Measurements from ENCODE around the gene PPM1F.

The PPM1F gene

GRCh38 chr22:21952586-21953571 is at the start of gene PPM1F:
Gene PPM1F, minus strand, starts transcription at chr22:21952848. Its CDS starts 6,800 bp downstream, at chr22:21946048.
- peak; percentile 98 for DNase-seq

- no peak for DNase-seq
These were observed 49.2 kb upstream of the PPM1F start for GRCh38 chr22:22001664-22002525.

- no peak for DNase-seq
These were observed 46.1 kb upstream of the PPM1F start for GRCh38 chr22:21998595-21999247.

GRCh38 chr22:21996175-21996720 is 43.6 kb upstream of the PPM1F start:
- no peak for DNase-seq

- DNase-seq, result no peak
These were observed 43.0 kb upstream of the PPM1F start for GRCh38 chr22:21995660-21996059.

GRCh38 chr22:21994881-21995444 is 42.3 kb upstream of the PPM1F start:
- DNase-seq, result no peak

- DNase-seq, result no peak
These were observed 40.1 kb upstream of the PPM1F start for GRCh38 chr22:21992593-21993237.

GRCh38 chr22:21991774-21992173 is 39.1 kb upstream of the PPM1F start:
- DNase-seq, result no peak

GRCh38 chr22:21991304-21991596 is 38.6 kb upstream of the PPM1F start:
- no peak for DNase-seq

- DNase-seq, result no peak
These were observed 38.0 kb upstream of the PPM1F start for GRCh38 chr22:21990445-21991303.

GRCh38 chr22:21989049-21989448 is 36.4 kb upstream of the PPM1F start:
- DNase-seq, result no peak

- DNase-seq, result no peak
These were observed 32.6 kb upstream of the PPM1F start for GRCh38 chr22:21985214-21985613.

- no peak for DNase-seq
These were observed 32.1 kb upstream of the PPM1F start for GRCh38 chr22:21984793-21985192.

GRCh38 chr22:21982338-21982965 is 29.8 kb upstream of the PPM1F start, which contains the start of gene TOP3B:
Gene TOP3B, minus strand, starts transcription at chr22:21982787. Its CDS starts 7,078 bp downstream, at chr22:21975709.
- DNase-seq, result peak; percentile 84

- DNase-seq, result no peak
These were observed 29.2 kb upstream of the PPM1F start for GRCh38 chr22:21981874-21982273.

- no peak for DNase-seq
These were observed 27.9 kb upstream of the PPM1F start for GRCh38 chr22:21980547-21980946.

- no peak for DNase-seq
These were observed 26.1 kb upstream of the PPM1F start for GRCh38 chr22:21978564-21979386.

- DNase-seq, result no peak
These were observed 25.2 kb upstream of the PPM1F start for GRCh38 chr22:21977814-21978213.

- no peak for DNase-seq
These were observed 23.3 kb upstream of the PPM1F start for GRCh38 chr22:21975854-21976345.
